HPDE6-E6E7 (cell line): ENCODE measurements around the gene LRRC14B.
A peak's percentile ranks its signal among the peaks of the same experiment; 100 is the strongest.

Source experiments
- DNase-seq: peaks from one replicate; pipeline ENCODE4 v3.0.0; 2011; ENCODE audit warnings: missing footprints; ENCODE audit errors: extremely low spot score

Gene LRRC14B

GRCh38 chr5:174291-174600, 17.0 kb upstream of the LRRC14B start:
- no peak for DNase-seq

GRCh38 chr5:174876-175465, 16.3 kb upstream of the LRRC14B start:
- DNase-seq = no peak

GRCh38 chr5:176296-176823, 14.9 kb upstream of the LRRC14B start:
- no peak for DNase-seq

- no peak for DNase-seq
Measured at GRCh38 chr5:178110-178509, 13.2 kb upstream of the LRRC14B start.

GRCh38 chr5:179401-179800, 11.9 kb upstream of the LRRC14B start:
- no peak for DNase-seq

GRCh38 chr5:180286-180918, 10.9 kb upstream of the LRRC14B start:
- no peak for DNase-seq

- DNase-seq = no peak
Measured at GRCh38 chr5:181160-181559, 10.1 kb upstream of the LRRC14B start.

- DNase-seq = no peak
Measured at GRCh38 chr5:181566-181965, 9.7 kb upstream of the LRRC14B start.

- DNase-seq = no peak
Measured at GRCh38 chr5:182126-182525, 9.2 kb upstream of the LRRC14B start.

- DNase-seq = no peak
Measured at GRCh38 chr5:184471-184870, 6.8 kb upstream of the LRRC14B start.

- no peak for DNase-seq
Measured at GRCh38 chr5:185095-186070, 5.9 kb upstream of the LRRC14B start.

- no peak for DNase-seq
Measured at GRCh38 chr5:186091-187041, 4.9 kb upstream of the LRRC14B start.

- no peak for DNase-seq
Measured at GRCh38 chr5:187042-187431, 4.3 kb upstream of the LRRC14B start.

- DNase-seq = no peak
Measured at GRCh38 chr5:187617-188451, 3.5 kb upstream of the LRRC14B start.

GRCh38 chr5:188488-189481, 2.5 kb upstream of the LRRC14B start:
- peak; percentile 96 for DNase-seq

GRCh38 chr5:189486-189885, 1.8 kb upstream of the LRRC14B start:
- DNase-seq = no peak

- DNase-seq = no peak
Measured at GRCh38 chr5:189976-190365, 1.3 kb upstream of the LRRC14B start.

- DNase-seq = no peak
Measured at GRCh38 chr5:190366-191035, 794 bp upstream of the LRRC14B start.
